Activated T-cell treated with anti-CD3 and anti-CD28 coated beads for 1 hour (primary cell): ENCODE data around the gene FAM124A.

Experiments used
- DNase-seq: peaks from one replicate; pipeline ENCODE4 v3.0.0-alpha.2; 2020; ENCODE audit warnings: low read depth

Gene FAM124A

DNA sequence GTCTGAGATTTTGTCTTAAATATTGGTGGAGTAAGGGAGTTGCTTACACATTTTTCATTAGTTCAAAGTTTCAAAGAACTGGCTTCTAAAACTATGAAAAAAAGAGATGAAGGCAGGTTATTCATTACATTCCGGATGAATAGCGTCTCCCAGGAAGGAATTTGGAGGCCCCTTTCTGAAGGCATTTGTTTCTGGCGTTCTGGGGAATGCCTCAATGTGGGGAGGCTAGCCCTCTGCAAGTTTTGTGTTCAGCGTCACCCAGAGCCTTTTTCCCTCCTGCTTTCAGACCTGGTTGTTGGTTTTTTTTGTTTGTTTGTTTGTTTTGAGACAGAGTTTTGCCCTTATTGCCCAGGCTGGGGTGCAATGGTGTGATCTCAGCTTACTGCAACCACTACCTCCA lies 21.0 kb downstream of the FAM124A start:
- no peak for DNase-seq

DNA sequence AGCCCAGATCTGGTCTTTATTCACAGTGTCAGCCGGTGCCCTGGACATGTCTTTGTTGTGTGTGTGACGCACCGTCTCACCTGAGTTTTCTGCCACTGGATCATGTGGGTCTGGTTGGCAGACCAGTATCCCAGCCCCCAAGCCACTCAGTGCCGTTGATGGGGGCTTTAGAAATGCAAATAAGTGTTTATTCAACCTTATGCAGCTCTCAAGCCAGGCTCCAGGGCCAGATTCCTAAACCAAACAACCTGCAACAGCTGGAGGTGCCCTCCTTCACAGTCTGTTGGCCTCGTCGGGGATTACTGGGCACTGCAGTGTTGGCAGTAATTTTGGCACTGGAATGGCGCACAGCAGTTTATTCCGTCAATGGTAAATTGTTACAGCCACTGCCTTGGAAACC lies 21.6 kb downstream of the FAM124A start:
- DNase-seq = no peak

DNA sequence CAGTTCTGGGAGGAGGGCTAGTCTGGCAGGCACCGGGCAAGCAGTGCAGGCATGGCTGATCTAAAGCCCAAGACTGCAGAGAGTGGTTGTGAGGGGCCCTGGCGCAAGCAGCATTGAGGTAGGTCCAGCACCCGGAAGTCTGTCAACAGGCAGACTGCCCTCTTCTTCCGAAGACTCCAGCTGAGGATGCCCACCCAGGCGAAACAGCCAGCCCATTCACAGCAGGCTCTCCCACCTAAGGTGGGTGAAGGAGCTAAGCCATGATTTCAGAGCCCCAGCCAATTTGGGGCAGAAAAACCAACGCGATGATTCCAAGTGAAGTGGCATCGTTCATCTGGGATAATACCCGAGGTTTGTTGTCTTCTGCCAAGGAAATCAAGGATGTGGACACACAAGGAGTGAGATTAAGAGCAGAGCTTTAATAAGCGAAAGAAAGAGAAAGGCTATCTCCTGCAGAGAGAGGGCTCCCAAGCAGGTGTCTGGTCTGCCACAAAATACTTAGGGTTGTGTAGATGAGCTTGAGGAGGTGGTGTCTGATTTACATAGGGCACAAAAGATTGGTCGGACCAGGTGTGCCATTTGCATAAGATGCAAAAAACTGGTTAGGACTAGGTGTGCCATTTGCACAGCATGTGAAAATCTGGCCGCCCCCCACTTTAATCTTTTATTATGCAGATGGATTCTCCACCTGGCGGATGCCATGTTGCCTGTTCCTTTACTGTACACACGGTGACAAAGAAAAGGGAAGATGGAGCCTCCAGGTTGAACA lies 22.6 kb downstream of the FAM124A start:
- DNase-seq = no peak

DNA sequence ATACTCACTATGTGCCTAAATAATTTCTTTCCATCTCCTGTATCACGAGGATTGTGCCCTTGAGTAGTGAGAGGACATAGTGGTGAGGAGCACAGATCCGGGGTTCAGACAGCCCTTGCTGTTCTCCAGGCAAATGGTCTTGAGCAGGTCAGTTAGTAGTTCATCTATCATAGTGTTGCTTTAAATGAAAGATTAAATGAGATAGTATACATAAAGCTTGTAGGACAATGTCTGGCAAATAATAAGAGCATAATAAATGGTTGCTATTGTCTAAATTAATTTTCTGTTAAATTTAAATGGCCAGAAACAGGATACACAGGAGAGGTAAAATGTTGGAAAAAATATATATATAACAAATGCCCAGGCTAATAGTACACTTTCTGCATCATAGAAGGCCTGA lies 23.4 kb downstream of the FAM124A start:
- no peak for DNase-seq

DNA sequence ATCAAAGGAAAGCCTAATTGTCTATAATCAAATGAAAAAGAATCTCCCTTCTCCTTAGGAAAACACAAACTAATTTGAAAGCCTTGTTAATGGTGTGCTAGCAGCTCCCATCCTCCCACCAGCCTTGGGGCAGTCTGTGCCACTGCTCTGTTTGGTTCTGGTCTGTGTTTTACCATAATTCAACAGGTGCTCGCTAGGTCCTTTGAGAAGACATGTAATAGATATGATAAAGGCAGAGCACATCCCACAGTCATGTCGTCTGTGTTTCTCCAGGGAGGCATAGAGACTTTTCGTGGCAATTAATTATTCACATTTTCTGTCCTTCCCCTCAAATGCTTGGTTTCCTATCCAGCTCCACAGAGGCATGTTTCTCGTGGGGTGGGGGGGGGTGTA lies 23.8 kb downstream of the FAM124A start:
- no peak for DNase-seq

DNA sequence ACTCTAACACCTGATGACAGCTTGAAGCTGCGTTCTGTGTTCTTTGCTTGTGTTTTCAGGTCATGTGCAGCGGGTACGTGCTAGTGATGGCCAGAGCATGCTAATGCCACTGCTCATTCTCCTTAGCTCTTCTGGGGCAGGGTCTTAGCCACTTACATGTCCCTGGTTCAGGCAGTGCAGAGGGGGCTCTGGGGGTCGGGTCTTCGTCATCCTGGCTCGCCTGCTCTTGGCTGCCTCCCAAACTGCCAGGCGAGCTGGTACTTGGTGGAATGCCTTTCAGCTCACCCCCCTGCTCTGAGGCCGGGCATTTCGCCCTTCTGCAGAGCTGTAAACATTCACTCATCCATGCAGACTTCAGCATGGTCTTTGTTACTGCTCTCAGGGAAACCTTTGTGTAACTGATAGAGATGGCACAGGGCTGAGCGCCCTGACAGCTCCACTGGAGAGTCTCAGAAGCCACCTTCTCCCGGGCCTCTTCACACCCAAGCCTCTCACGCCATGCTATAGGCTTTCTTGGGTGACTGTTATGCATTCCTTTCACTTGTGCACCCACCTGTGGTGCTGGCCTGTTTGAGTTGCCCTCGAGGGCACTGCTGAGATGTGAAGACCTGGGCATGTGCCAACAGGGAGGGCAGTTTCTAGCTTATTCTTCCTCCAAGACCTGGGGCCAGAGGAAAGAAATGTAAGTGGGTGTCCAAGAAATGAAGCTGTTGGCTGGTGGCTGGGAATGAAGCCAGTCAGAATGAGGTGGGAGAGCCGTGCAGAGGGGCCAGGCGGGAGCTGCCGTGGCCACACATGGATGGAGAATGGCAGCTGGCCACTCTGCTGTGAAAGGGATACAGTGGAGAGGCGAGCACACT lies 24.4 kb downstream of the FAM124A start:
- DNase-seq = no peak

DNA sequence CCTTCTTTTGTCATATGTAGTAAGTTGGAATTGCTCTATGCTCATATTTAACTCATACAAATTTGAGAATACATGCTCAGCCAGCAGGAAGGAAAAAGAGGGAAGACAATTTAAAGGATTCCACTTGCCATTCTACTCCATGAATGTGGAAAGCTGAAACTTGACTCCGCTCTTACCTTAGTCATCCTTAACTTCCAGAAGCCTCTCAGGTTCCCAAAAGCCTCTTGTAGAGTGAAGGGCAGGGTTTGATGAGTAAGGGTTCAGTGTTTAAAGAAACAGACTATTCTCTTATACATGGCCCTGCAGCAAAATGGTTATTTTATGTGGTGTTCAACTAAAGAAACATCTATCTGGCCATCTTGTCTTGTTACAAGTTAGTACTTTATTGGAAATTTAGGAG lies 27.1 kb downstream of the FAM124A start:
- no peak for DNase-seq

DNA sequence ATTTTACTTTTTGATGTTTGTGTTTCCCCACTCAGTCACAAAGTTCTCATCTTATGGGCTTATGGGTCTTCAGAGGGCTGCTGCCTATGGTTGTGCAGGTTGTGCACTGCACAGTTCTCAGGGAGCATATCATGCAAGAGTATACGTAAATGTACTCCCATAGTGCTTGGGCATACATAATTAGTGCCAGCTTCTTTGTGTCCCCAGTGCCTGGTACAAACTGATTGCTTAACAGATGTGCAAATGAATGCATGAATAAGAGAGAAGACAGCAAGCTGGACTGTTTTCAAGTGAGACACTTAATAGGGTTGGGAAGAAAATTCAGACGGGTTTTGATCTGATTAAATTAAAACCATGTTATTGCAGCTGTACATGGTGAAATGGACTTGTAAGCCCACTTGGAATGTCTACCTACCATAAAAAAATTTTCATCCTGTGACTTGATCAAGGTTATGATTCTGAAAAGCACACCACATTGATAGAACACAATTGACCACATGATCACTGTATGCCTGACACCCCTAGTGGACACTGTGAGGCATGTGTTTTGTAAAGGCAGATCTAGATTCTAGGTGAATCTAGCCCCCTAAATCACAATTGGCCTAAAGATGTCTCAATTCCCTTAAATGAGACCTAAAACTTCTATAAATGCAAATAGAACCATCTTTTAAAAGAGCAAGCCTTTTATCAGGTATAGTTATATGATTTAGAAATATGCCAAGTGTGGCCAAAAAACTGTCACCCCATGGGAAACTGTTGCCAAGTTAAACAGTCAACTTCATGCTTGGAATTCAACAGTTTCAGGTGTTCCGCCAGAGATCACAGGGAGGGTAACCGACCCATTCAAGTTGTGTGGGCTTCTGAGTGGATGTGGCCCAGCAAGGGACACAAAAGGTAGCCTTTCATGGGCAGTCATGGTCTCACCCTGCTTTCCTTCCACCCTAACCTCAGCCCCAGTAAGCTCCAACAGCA lies 27.9 kb downstream of the FAM124A start:
- DNase-seq = no peak

DNA sequence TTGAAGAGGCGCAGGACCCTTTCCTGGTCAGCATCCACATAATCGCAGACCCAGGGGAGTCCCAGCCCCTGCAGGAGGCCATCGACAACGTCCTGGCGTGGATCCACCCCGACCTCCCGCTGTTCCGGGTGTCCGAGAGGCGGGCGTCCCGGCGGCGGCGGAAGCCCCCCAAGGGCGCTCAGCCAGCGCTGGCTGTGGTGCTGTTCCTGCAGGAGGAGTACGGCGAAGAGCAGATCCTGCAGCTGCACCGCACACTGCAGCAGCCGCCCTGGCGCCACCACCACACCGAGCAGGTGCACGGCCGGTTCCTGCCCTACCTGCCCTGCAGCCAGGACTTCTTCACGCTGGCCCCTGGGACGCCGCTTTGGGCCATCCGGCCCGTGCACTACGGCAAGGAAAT lies 29.3 kb downstream of the FAM124A start:
- no peak for DNase-seq

DNA sequence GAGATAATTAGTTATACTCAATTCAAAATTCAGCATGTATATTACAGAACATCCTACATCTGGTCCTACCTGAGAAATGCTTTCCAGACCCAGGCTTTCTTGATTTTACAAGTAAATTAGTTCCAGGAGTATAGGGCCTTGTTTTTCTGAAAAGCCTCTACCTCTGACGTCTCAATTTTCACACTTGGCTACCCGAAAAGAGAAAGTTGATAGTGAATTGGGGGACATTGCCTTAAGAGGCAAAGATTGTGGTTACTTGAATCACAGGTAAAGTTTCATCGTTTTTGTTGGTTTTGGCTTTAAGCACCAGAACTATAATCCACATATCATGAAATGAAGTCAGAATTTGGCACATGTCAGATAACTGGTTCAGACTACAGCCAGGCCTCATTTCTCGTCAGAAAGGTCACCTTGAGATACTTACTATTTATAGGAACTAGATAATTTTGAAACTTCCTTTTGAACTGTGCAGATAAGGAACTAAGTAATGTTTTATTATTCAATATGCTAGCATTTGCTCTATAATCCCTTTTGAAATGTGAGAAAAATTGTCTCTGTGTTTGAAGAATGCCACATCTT lies 30.8 kb downstream of the FAM124A start:
- DNase-seq = no peak

DNA sequence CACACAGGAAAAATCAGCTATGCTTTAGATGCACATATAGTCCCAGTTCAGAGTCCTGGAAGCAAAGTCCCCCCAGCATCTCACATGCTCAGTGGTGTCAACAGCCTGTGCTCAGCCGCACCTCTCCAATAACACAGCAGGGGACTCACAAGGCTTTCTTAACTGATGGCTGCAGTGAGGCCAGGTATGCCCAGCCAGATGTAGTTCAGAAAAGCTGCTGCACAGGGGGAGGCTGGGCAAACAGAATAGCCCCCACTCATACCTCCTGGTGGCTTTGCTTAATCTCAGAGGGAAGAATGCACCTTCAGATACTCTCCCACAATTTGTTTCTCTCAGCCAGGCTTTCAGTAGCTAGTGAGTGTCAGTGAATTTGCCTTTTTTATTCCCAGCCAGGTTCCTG lies 33.4 kb downstream of the FAM124A start:
- no peak for DNase-seq

DNA sequence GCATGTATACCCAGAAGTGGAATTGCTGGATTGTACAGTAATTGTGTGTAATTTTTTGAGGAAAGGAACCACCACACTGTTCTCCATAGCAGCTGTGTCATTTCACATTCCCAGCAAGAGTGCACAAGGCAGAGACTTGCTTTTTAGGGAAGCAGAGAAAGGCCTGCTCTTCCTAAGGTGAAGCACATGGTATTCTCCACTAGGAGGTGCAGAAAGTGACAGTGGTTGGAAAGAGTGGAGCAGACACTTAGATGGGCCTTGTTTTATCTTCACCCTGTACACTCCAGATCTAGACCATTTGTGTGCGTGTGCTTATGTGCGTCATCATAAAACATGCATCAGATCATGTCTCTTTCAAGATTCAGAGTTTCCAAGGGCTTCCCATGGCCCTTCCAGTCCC lies 35.0 kb downstream of the FAM124A start:
- DNase-seq = no peak

DNA sequence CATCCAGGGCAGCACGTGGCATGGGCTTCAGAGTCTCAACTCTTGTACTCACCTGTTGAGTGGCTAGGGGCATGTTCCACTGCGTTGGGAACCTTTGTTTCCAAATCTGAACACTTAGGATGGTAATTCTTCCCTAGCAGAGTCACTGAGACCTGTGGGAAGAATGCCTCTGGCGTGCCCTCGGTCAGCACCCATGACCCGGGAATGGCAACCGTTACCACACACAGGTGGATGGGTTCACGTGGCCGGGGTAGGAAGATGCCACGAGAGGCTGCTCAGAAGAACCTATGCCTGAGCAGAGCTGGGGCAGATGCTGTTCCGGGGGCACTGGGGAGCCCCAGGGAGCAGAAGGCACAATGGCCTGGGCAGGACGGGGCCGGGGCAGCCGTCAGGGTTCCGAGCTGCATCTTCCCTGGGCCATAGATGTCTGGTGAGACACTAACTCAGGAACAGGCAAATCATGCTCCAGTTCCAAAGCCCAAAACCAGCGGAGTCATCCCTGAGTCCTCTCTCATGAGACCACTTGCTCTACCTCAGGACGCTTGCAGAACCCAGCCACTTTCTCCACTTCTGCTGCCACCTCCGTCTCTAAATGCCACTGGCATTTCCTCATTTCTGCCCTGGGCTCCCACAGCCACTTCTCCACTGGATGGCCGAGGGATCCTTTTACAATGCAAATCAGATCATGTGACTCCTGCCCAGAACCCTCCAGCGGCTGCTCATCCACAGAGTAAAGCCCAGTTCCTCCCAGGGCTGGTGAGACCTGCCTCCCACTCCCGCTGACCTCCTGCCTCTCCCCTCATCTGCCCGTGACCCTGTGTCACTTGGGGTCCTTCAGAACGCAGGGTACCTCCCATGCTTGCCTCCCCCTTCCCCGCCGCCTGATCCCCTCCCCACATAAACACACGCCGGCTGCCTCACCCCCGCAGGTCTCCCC lies 36.7 kb downstream of the FAM124A start:
- no peak for DNase-seq

DNA sequence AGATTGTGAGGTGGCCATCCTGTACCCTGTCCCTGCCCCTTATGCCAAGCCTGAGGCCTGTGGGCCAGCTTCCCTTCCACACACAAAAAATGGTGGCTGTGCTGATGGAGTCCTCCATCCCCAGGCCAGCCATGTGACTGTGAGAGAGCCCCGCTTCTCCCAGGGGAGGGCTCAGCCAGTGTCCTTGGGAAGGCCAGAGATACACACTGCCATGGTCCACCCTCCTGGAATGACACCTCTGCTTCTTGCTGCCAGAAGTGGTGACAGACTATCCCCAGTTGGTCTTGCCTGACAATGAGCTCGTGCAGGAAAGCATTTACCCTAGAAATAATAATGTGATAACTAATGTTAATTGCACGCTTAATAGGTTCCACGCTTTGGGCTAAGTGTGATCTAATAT lies 38.0 kb downstream of the FAM124A start:
- DNase-seq = no peak

DNA sequence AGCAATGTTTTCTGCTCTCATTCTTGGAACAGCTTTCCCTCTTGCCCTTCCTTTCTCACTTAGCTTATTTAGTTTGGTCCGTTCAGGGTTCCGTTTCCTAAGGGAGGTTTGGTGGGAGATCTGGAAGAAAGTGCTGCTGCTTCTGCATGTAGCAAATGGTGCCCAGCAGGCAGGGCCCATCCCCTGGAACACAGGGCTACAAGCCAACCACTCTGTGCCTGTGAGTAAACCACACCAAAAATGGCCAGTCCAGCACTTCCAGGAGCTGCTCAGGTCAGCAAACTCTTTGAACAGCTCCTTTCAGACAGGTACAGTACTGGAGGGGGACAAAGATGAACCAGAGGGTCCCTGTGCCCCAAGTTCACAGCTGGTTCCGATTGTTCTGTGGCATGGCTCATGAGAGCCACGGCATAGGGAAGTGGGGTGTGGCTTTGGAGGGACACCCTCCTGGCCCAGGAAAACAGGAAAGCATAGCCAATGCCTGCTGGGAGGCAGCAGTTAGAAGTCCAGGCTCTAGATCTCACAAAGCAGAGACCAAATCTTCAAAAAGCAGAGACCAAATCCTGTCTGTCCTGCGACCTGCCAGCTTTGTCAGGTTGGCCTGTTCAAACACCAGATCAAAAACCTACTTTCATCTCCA lies 39.5 kb downstream of the FAM124A start:
- DNase-seq = no peak

DNA sequence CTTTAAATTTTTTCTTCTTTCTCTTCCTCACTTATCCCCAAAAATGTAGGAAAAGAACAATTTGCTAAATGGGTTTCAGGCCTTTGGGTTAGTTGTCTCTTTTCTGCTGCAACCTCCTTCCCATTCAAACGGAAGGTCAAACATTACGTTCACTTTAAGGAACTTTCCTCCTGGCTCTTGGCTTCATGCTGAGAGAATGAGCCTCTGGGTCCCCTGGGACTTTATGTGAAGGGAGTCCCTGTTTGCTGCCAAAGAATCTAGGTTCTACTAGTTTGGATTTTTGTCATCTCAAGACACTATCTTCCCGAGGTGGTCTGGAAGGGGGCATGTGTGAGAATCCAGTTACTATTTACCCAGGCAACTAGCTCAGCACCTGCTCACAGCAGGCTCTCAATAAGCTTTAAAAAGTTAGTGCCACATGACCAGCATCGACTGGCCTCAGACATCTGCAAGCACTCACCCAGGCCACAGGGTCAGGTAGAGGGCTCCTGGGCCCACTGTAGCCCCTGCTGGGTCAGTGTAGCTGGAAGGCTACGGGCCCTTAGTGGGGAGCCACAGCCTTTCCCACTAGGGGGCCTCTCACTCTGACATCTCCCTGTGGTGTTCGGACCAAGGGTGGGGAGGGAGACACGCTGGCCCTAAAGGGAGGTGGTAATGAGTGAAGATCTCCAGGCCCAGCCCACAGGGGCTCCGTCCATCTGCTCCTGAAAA lies 40.5 kb downstream of the FAM124A start:
- no peak for DNase-seq

DNA sequence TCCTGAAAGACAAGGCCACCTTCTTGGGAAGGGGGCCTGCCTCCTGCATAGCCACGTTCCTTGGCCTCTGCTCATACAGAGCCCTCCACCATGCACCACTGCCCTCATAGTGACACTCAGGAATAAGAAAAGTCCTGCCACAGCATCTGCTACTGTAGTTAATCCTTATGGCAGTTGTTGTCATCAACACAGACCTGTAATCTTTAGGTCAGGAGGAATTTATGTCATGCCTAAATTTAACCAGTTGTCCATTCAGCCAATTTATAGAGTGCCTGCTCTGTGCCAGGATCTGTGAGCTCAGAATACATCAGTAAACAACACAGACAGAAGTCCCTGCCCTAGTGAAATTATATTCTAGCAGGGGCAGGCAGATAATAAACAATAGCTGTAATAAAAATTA lies 44.4 kb downstream of the FAM124A start:
- no peak for DNase-seq

DNA sequence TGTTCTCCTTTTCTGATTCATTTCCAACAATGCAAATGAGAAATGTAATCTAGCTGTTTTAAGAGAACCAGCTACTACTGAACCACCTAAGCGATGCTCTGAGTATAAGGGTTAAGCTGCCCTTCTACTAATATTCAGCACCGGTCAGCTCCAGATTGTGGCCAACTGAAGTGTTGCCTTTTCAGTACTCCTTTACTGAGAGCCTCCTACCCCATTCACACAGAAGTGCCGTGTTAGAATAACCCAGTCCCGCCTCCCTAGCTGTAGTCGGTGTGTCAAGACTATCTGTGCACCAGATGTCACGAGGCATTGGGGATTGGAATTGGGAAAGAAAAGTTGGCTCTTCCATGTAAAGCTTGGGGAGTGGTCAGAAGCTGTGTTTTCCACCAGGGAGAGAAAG lies 45.4 kb downstream of the FAM124A start:
- no peak for DNase-seq

DNA sequence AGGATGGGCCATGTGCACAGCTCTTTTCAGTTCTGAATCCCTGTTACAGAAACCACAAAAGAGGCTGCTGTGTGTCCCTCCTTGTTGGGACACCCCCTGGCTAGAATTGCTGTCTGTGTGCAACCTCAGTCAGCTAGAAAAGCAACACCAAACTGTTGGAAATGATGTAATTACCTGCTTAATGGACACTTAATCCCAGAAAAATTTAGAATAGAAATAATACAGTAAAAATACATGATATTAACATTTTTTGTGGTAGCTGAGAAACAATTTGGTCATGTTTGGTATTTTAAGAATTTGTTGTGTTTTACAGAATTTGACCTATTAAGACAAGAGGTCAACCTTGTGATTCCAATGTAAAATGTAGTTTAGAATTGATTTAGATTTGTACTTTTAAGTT lies 46.8 kb downstream of the FAM124A start:
- DNase-seq = no peak
